GM06990 (cell line): ENCODE results near the gene ZNF19.
A peak's percentile ranks its signal among the peaks of the same experiment; 100 is the strongest.

Experiments
- DNase-seq: peaks from one replicate; pipeline ENCODE4 v3.0.0-alpha.2; 2011; ENCODE audit not compliant: insufficient read length; ENCODE audit errors: extremely low read depth
- H3K27me3 ChIP-seq: replicated peaks from 2 replicates; pipeline ENCODE4 v1.6.0; 2011; ENCODE audit warnings: low read length; ENCODE audit not compliant: control insufficient read depth, insufficient read depth
- H3K36me3 ChIP-seq: 2 replicates; pipeline ENCODE4 v1.5.1; 2011; ENCODE audit warnings: low read length; ENCODE audit not compliant: control insufficient read depth, insufficient read depth
- H3K4me3 ChIP-seq: replicated peaks from 2 replicates; pipeline ENCODE4 v1.5.1; 2011; ENCODE audit warnings: low read depth, mild to moderate bottlenecking, control low read depth, low read length
- TF ChIP-seq, protein P1 (sequence below): IDR thresholded peaks from 2 replicates; pipeline ENCODE4 v1.5.1; 2011; ENCODE audit warnings: low read length, control low read depth, mild to moderate bottlenecking, inconsistent platforms; ENCODE audit not compliant: insufficient read depth, poor library complexity, severe bottlenecking

ZNF19 gene

DNA sequence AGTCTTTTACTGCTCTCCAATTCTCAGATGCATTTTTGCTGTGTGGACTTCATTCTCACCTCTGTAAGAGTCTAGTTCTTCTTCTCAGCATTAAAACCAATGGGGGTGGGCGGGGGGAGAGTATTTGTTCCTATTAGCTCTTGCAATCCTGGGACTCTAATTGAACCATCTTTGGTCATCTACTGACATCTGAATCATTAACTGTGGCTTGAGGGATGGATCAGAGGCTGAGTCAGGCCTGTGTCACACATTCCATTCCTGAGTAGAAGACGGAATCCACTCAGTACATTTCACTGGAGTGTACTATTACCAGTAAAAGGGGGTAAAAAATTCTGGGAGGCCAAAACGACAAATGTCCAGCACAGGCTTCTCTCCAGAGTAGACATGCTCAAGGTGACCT lies 14.3 kb downstream of the ZNF19 start:
- H3K27me3 ChIP-seq, result no peaks in the 10 kb centered on the region
- TF ChIP-seq, protein P1, sequence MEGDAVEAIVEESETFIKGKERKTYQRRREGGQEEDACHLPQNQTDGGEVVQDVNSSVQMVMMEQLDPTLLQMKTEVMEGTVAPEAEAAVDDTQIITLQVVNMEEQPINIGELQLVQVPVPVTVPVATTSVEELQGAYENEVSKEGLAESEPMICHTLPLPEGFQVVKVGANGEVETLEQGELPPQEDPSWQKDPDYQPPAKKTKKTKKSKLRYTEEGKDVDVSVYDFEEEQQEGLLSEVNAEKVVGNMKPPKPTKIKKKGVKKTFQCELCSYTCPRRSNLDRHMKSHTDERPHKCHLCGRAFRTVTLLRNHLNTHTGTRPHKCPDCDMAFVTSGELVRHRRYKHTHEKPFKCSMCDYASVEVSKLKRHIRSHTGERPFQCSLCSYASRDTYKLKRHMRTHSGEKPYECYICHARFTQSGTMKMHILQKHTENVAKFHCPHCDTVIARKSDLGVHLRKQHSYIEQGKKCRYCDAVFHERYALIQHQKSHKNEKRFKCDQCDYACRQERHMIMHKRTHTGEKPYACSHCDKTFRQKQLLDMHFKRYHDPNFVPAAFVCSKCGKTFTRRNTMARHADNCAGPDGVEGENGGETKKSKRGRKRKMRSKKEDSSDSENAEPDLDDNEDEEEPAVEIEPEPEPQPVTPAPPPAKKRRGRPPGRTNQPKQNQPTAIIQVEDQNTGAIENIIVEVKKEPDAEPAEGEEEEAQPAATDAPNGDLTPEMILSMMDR, result no peak
- no peak overlapping the region for H3K4me3 ChIP-seq
- no peak for DNase-seq
- H3K36me3 ChIP-seq, result no peaks in the 10 kb centered on the region; the same call in 1 of the 2 replicates

DNA sequence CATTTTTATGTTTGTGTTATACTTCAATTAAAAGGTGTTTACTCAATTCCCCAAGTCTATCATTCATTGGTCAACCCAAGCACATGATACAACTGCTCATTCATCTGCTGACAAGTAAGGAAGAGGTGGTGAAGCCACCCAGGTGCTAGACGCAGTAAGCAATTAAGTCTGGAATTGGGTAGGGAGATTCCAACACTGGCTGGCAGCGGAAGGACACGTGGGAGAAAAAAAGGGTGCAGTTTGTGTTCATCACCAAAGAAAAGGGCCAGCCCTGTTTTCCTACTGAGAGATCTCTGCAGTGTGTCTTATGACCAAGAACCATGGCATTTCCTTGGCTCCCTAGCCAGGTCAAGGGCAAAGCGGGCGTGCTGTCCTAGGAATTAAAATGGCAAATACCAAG lies 15.2 kb downstream of the ZNF19 start:
- Histone ChIP-seq H3K27me3 (no peaks in the 10 kb centered on the region), H3K36me3 (no peaks in the 10 kb centered on the region; the same call in 1 of the 2 replicates), H3K4me3 (no peak overlapping the region)
- TF ChIP-seq, protein P1, result no peak
- DNase-seq, result no peak

DNA sequence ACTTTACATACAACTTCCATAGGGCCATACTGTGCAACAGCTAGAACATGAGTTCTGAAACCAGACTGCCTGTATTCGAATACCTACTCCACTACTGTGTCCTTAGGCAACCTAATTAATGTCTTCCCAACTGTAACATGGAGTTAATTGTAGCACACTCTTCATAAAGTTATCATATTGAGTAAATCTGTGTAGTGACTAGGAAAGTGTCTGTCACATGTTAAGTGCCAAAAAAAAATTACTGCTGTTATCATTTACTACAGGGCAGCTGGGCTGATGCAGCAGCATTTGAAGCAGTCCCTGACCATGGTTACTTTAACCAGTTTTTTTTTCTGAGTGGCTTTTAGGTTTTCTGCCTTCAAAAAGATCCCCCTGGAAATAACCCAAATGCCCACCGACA lies 16.2 kb downstream of the ZNF19 start:
- no peak for DNase-seq
- no peaks in the 10 kb centered on the region for H3K27me3 ChIP-seq
- H3K4me3 ChIP-seq, result no peak overlapping the region
- TF ChIP-seq, protein P1, result no peak
- no peaks in the 10 kb centered on the region; the same call in 1 of the 2 replicates for H3K36me3 ChIP-seq

DNA sequence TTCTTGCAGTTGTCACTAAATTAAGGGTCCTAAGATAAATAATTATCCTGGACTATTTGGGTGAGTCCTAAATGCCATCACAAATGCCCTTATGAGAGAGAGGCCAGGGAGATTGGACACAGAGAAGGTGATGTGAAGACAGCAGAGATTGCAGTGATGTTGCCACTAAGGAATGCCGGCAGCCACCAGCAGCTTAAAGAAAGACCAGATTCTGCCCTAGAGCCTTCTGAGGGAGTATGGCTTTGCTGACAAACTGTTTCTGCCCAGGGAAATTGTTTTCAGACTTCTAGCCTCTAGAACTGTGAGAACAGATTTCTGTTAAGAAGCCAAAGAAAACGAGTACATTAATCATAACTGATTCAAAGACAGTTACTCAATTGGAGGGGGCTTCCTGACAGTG lies 17.1 kb downstream of the ZNF19 start:
- Histone ChIP-seq H3K4me3 (no peak overlapping the region), H3K36me3 (no peaks in the 10 kb centered on the region; the same call in 1 of the 2 replicates), H3K27me3 (no peaks in the 10 kb centered on the region)
- DNase-seq, result no peak
- TF ChIP-seq, protein P1, result no peak

DNA sequence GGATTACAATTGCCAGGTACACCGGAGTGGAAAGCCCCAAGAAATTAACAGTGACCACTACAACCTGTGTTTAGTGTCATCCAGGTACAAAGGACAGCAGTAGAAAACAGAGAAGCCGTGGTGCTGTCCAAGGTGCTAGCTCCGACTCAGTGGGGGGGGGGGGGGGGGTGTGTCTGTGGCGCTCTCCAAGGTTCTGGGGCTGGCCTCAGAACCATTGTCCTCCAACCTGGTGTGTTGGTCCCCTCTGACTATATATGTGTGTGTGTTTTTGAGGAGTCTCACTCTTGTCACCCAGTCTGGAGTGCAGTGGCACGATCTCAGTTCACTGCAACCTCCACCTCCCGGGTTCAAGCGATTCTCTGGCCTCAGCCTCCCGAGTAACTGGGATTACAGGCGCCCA lies 21.3 kb downstream of the ZNF19 start:
- TF ChIP-seq, protein P1, result no peak
- peak; percentile 16 for DNase-seq
- Histone ChIP-seq H3K27me3 (no peaks in the 10 kb centered on the region), H3K4me3 (no peak overlapping the region), H3K36me3 (no peaks in the 10 kb centered on the region)

DNA sequence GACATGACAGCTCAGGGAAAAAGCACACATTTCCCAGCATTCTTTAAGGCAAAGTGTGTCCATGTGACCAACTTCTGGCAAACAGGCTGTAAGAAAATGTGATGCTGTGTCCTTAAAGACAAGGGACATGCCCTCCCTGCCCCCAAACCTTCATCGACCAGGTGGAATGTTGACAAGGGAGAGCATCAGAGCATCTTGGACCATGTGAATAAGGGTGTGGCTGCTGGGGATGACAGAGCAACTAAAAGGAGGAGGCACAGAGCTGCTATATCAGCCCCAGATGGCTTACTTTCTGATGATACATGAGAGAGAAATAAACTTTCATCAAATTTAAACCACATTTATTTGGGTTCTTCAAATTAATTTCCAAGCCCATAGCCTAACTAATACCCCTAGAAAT lies 24.9 kb downstream of the ZNF19 start:
- TF ChIP-seq, protein P1, result no peak
- Histone ChIP-seq H3K4me3 (no peak overlapping the region), H3K27me3 (no peaks in the 10 kb centered on the region), H3K36me3 (no peaks in the 10 kb centered on the region)
- DNase-seq, result no peak
